Activated naive CD4-positive, alpha-beta T cell treated with anti-CD3 and anti-CD28 coated beads, Interleukin-2, amount 10 ng/mL, durations not matched to agents 7 days and 5 days (primary cell): Measurements from ENCODE around the gene TRPM2.

ENCODE experiments used
- CTCF ChIA-PET: fragments of 350-600 bp; sonication (Branson Sonifier 250); formaldehyde crosslinking; loops from one replicate; lab custom pipeline; 2021; ENCODE audit warnings: antibody characterized with exemption; lab: Charles Lee
- DNase-seq: peaks from one replicate; pipeline ENCODE4 v3.0.0-alpha.2; 2020
- H3K27ac Mint-ChIP-seq: one replicate; pipeline ENCODE4 v1.8.0; 2021; ENCODE audit warnings: mild to moderate bottlenecking, moderate library complexity, mixed read lengths
- H3K27me3 Mint-ChIP-seq: one replicate; pipeline ENCODE4 v1.8.0; 2021; ENCODE audit warnings: mild to moderate bottlenecking, mixed read lengths
- H3K36me3 Mint-ChIP-seq: one replicate; pipeline ENCODE4 v1.8.0; 2021; ENCODE audit warnings: mixed read lengths
- H3K4me1 Mint-ChIP-seq: one replicate; pipeline ENCODE4 v1.8.0; 2021; ENCODE audit warnings: mixed read lengths
- H3K4me3 Mint-ChIP-seq: one replicate; pipeline ENCODE4 v1.8.0; 2021; ENCODE audit warnings: mild to moderate bottlenecking, moderate library complexity, mixed read lengths
- H3K9me3 Mint-ChIP-seq: one replicate; pipeline ENCODE4 v1.8.0; 2021; ENCODE audit warnings: mixed read lengths

Gene TRPM2

GRCh38 chr21:44461005-44461404 is 107.6 kb downstream of the TRPM2 start:
- peaks cover 6% of the 10 kb centered on the region for H3K4me1 Mint-ChIP-seq
- no peaks in the 10 kb centered on the region for H3K36me3 Mint-ChIP-seq
- no peak overlapping the region for H3K4me3 Mint-ChIP-seq
- peaks cover 2% of the 10 kb centered on the region for H3K9me3 Mint-ChIP-seq
- H3K27me3 Mint-ChIP-seq, result no peaks in the 10 kb centered on the region
- CTCF ChIA-PET, result no interaction called here
- no peak for DNase-seq
- H3K27ac Mint-ChIP-seq, result no peak overlapping the region

- peaks cover 3% of the 10 kb centered on the region for H3K9me3 Mint-ChIP-seq
- peaks cover 2% of the 10 kb centered on the region for H3K27me3 Mint-ChIP-seq
These were observed 108.1 kb downstream of the TRPM2 start for GRCh38 chr21:44461464-44462001.

GRCh38 chr21:44462086-44462833 is 108.8 kb downstream of the TRPM2 start:
- Mint-ChIP-seq H3K4me1 (peaks cover 2% of the 10 kb centered on the region), H3K4me3 (no peak overlapping the region), H3K27me3 (peaks cover 6% of the 10 kb centered on the region), H3K9me3 (peaks cover 3% of the 10 kb centered on the region), H3K27ac (no peak overlapping the region), H3K36me3 (no peaks in the 10 kb centered on the region)
- no peak for DNase-seq
- CTCF ChIA-PET, result no interaction called here

More at GRCh38 chr21:44461464-44462001, 108.1 kb downstream of the TRPM2 start:
- no peak for DNase-seq
- no peak overlapping the region for H3K27ac Mint-ChIP-seq
- peaks cover 3% of the 10 kb centered on the region for H3K4me1 Mint-ChIP-seq
- CTCF ChIA-PET, result no interaction called here
- no peaks in the 10 kb centered on the region for H3K36me3 Mint-ChIP-seq
- H3K4me3 Mint-ChIP-seq, result no peak overlapping the region

GRCh38 chr21:44462834-44463200 is 109.4 kb downstream of the TRPM2 start:
- Mint-ChIP-seq H3K36me3 (no peaks in the 10 kb centered on the region), H3K27me3 (peaks cover 6% of the 10 kb centered on the region), H3K4me3 (no peak overlapping the region), H3K4me1 (peaks cover 2% of the 10 kb centered on the region), H3K27ac (no peak overlapping the region), H3K9me3 (peaks cover 3% of the 10 kb centered on the region)
- no peak for DNase-seq
- CTCF ChIA-PET, result no interaction called here

- H3K4me1 Mint-ChIP-seq, result no peaks in the 10 kb centered on the region
- DNase-seq, result no peak
- CTCF ChIA-PET, result no interaction called here
- peaks cover 6% of the 10 kb centered on the region for H3K27me3 Mint-ChIP-seq
- H3K9me3 Mint-ChIP-seq, result peaks cover 3% of the 10 kb centered on the region
- no peak overlapping the region for H3K4me3 Mint-ChIP-seq
- H3K27ac Mint-ChIP-seq, result no peak overlapping the region
- no peaks in the 10 kb centered on the region for H3K36me3 Mint-ChIP-seq
These were observed 110.3 kb downstream of the TRPM2 start for GRCh38 chr21:44463724-44464123.

GRCh38 chr21:44464351-44464750 is 110.9 kb downstream of the TRPM2 start:
- Mint-ChIP-seq H3K9me3 (peaks cover 3% of the 10 kb centered on the region), H3K4me3 (no peak overlapping the region), H3K27me3 (peaks cover 6% of the 10 kb centered on the region), H3K27ac (no peak overlapping the region), H3K36me3 (no peaks in the 10 kb centered on the region), H3K4me1 (no peaks in the 10 kb centered on the region)
- CTCF ChIA-PET, result interaction anchor here (0.7 kb wide), 1 partner anchor 16 kb away, joined by 3 read pairs; no protein-coding TSS in a partner anchor
- no peak for DNase-seq

GRCh38 chr21:44466351-44466954 is 113.0 kb downstream of the TRPM2 start:
- no peak overlapping the region for H3K27ac Mint-ChIP-seq
- CTCF ChIA-PET, result no interaction called here
- DNase-seq, result no peak
- no peaks in the 10 kb centered on the region for H3K4me1 Mint-ChIP-seq
- H3K36me3 Mint-ChIP-seq, result no peaks in the 10 kb centered on the region
- peaks cover 13% of the 10 kb centered on the region for H3K27me3 Mint-ChIP-seq
- H3K9me3 Mint-ChIP-seq, result peaks cover 3% of the 10 kb centered on the region
- no peak overlapping the region for H3K4me3 Mint-ChIP-seq

- Mint-ChIP-seq H3K36me3 (no peaks in the 10 kb centered on the region), H3K27ac (no peak overlapping the region), H3K27me3 (peaks cover 13% of the 10 kb centered on the region), H3K4me3 (no peak overlapping the region), H3K9me3 (peaks cover 3% of the 10 kb centered on the region), H3K4me1 (no peaks in the 10 kb centered on the region)
- no peak for DNase-seq
- CTCF ChIA-PET, result no interaction called here
These were observed 113.8 kb downstream of the TRPM2 start for GRCh38 chr21:44466996-44467858.

GRCh38 chr21:44467859-44468195 is 114.4 kb downstream of the TRPM2 start:
- CTCF ChIA-PET, result no interaction called here

GRCh38 chr21:44471341-44471740 is 117.9 kb downstream of the TRPM2 start:
- no peak overlapping the region for H3K4me3 Mint-ChIP-seq
- H3K4me1 Mint-ChIP-seq, result no peaks in the 10 kb centered on the region
- no peak for DNase-seq
- H3K36me3 Mint-ChIP-seq, result no peaks in the 10 kb centered on the region
- no peaks in the 10 kb centered on the region for H3K9me3 Mint-ChIP-seq
- H3K27ac Mint-ChIP-seq, result no peak overlapping the region
- CTCF ChIA-PET, result no interaction called here
- H3K27me3 Mint-ChIP-seq, result peaks cover 13% of the 10 kb centered on the region

More at GRCh38 chr21:44467859-44468195, 114.4 kb downstream of the TRPM2 start:
- Mint-ChIP-seq H3K27ac (no peak overlapping the region), H3K27me3 (peaks cover 13% of the 10 kb centered on the region), H3K36me3 (no peaks in the 10 kb centered on the region), H3K4me1 (no peaks in the 10 kb centered on the region), H3K4me3 (no peak overlapping the region), H3K9me3 (peaks cover 3% of the 10 kb centered on the region)
- DNase-seq, result no peak

GRCh38 chr21:44471996-44472395 is 118.6 kb downstream of the TRPM2 start:
- peaks cover 6% of the 10 kb centered on the region for H3K27me3 Mint-ChIP-seq
- no peaks in the 10 kb centered on the region for H3K4me1 Mint-ChIP-seq
- H3K9me3 Mint-ChIP-seq, result no peaks in the 10 kb centered on the region
- no peak overlapping the region for H3K4me3 Mint-ChIP-seq
- no peaks in the 10 kb centered on the region for H3K36me3 Mint-ChIP-seq
- H3K27ac Mint-ChIP-seq, result no peak overlapping the region
- CTCF ChIA-PET, result no interaction called here
- DNase-seq, result no peak

GRCh38 chr21:44473915-44474555 is 120.6 kb downstream of the TRPM2 start:
- CTCF ChIA-PET, result no interaction called here
- H3K27ac Mint-ChIP-seq, result no peak overlapping the region

GRCh38 chr21:44475266-44475845 is 121.9 kb downstream of the TRPM2 start:
- Mint-ChIP-seq H3K36me3 (no peaks in the 10 kb centered on the region), H3K4me3 (no peak overlapping the region), H3K4me1 (no peaks in the 10 kb centered on the region), H3K27ac (no peak overlapping the region), H3K27me3 (peaks cover 10% of the 10 kb centered on the region), H3K9me3 (no peaks in the 10 kb centered on the region)
- no peak for DNase-seq
- CTCF ChIA-PET, result no interaction called here

More at GRCh38 chr21:44473915-44474555, 120.6 kb downstream of the TRPM2 start:
- no peaks in the 10 kb centered on the region for H3K9me3 Mint-ChIP-seq
- no peaks in the 10 kb centered on the region for H3K4me1 Mint-ChIP-seq
- no peak for DNase-seq
- H3K27me3 Mint-ChIP-seq, result peaks cover 6% of the 10 kb centered on the region
- H3K36me3 Mint-ChIP-seq, result no peaks in the 10 kb centered on the region
- no peak overlapping the region for H3K4me3 Mint-ChIP-seq
